ENCODE measurements around the gene GLRX. TPM values are rescaled to one million over a fixed set of nuclear protein-coding genes. Genes with fewer than 3 reads are reported as not detected.

Gene GLRX
- total RNA-seq, 1 donor from 2014 or later, result 63.3 TPM

DNA sequence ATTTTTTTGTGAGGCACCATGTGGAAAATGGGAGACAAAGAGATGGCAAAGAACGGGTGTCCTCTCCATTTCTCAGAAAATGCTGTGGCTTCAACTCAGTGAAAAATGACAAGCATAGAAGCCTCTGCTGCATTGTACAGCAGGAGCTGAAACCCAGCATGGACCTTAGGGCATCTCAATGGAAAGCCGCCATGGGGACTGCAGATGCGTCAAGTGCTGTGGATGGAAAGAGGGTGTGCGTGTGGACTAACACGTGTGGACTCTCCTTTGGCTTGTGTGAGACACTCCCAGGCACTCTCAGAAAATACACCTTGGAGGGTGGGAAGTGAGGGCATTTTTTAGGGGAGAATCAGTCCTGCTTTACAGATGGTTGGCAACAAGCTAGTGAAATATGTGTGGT, 2.2 kb upstream of the GLRX start:
- Histone ChIP-seq H3K9me3 (no peaks in the 10 kb centered on the region), H3K27ac (peak overlapping the region; percentile 90), H3K27me3 (no peaks in the 10 kb centered on the region), H3K4me1 (peaks cover 45% of the 10 kb centered on the region), H3K4me3 (no peak overlapping the region), H3K36me3 (no peaks in the 10 kb centered on the region)
- intact Hi-C loops (cut with DNase I), result no loop called here
- no peak for DNase-seq (ENCODE audit: extremely low spot score in 2 of 2)
- TF ChIP-seq, protein P1, sequence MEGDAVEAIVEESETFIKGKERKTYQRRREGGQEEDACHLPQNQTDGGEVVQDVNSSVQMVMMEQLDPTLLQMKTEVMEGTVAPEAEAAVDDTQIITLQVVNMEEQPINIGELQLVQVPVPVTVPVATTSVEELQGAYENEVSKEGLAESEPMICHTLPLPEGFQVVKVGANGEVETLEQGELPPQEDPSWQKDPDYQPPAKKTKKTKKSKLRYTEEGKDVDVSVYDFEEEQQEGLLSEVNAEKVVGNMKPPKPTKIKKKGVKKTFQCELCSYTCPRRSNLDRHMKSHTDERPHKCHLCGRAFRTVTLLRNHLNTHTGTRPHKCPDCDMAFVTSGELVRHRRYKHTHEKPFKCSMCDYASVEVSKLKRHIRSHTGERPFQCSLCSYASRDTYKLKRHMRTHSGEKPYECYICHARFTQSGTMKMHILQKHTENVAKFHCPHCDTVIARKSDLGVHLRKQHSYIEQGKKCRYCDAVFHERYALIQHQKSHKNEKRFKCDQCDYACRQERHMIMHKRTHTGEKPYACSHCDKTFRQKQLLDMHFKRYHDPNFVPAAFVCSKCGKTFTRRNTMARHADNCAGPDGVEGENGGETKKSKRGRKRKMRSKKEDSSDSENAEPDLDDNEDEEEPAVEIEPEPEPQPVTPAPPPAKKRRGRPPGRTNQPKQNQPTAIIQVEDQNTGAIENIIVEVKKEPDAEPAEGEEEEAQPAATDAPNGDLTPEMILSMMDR (IDR thresholded peaks at IDR 0.05), result no peak
- no peak for TF ChIP-seq POLR2AphosphoS5 (IDR thresholded peaks at IDR 0.05; ENCODE audit: insufficient read depth in 1 of 2, low read depth in 1 of 2)
- no peak for TF ChIP-seq POLR2A (IDR thresholded peaks at IDR 0.05)

DNA sequence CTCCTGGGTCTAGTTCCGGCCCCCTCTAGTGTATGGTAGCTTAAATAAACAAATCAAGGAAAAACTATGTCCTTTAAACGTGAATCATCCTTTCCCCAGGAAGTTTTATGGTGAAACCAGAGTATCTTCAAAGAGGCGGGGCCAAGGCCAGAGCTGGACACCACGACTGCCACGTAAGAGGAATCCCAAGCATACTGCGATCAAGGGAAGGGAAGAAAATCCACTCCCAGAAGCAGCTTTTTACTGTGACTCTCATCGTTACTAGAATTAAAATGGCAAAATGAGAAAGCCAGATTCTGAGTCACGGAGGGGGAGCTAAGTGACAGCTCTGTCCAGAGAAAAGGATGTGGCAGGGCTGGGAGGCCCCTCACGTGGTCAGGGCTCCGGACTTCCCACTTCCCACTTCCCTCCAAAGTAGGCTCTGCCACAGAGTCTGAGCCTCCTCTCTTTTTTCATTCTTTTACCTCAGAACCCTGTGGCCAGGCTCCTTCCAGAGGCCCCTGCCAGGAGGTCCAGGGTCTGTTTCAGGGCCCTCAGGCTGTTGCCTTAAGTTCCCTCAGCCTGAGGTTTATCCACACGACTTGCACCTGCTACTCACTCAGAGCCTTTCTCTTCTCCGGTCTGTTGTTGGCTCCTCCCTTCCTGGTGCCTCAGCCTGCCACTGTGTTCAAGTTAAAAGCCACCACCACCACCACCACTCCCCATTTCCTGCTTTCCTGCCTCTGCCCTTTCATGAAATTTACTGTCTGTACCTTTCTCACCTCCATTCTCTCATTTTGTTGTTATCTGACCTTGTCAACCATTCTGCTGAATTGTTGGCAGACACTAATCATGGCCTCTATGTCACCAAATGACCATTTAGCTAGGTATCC, 1.4 kb upstream of the GLRX start:
- peak overlapping the region; percentile 90 for H3K27ac ChIP-seq
- no peaks in the 10 kb centered on the region for H3K36me3 ChIP-seq
- H3K9me3 ChIP-seq, result no peaks in the 10 kb centered on the region
- no peaks in the 10 kb centered on the region for H3K27me3 ChIP-seq
- H3K4me1 ChIP-seq, result peaks cover 52% of the 10 kb centered on the region
- peak; percentile 53 to 74 for TF ChIP-seq POLR2AphosphoS5 (IDR thresholded peaks at IDR 0.05; ENCODE audit: insufficient read depth in 1 of 2, low read depth in 1 of 2)
- TF ChIP-seq, protein P1 (IDR thresholded peaks at IDR 0.05), result no peak
- no peak for TF ChIP-seq POLR2A (IDR thresholded peaks at IDR 0.05)
- H3K4me3 ChIP-seq, result peak overlapping the region; percentile 68 to 84
- no peak for DNase-seq (ENCODE audit: extremely low spot score in 2 of 2)
- intact Hi-C loops (cut with DNase I), result loop anchor here (2.0 kb wide), 1 partner anchor 19 kb away; no protein-coding TSS in a partner anchor

DNA sequence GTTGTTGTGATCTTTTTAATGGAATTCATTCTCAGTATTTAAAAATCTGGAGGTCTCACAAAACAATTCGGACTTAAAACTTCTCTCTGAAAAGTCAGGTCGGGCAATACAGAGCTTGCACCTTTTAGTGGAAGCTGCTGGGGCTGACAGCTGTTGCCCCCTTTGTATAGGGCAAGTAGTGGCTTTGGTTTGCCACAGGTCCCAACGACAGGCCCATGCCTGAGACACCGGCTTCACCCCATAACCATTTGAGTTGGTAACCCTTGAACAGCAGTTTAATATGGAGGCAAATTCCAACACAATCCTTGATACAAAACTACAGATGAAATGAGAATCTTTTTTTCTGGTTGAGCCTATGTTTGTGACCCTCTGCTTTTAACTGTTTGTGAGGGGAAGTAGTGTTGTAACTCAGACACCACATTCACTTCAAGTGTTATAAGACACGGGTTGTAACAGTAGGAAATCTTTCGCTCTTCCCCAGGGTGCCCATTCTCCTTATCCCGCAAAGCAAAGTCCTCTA, 752 bp upstream of the GLRX start:
- Histone ChIP-seq H3K36me3 (no peaks in the 10 kb centered on the region), H3K27me3 (no peaks in the 10 kb centered on the region), H3K9me3 (no peaks in the 10 kb centered on the region), H3K4me3 (peak overlapping the region; percentile 68 to 84), H3K4me1 (peaks cover 59% of the 10 kb centered on the region), H3K27ac (peak overlapping the region; percentile 90)
- TF ChIP-seq, protein P1 (IDR thresholded peaks at IDR 0.05), result no peak
- TF ChIP-seq POLR2A (IDR thresholded peaks at IDR 0.05) (peak in 1 of 2 donors; percentile 25), POLR2AphosphoS5 (IDR thresholded peaks at IDR 0.05; ENCODE audit: insufficient read depth in 1 of 2, low read depth in 1 of 2) (no peak)
- intact Hi-C loops (cut with DNase I), result loop anchor here (2.0 kb wide), 1 partner anchor 20 kb away; no protein-coding TSS in a partner anchor
- no peak for DNase-seq (ENCODE audit: extremely low spot score in 2 of 2)

DNA sequence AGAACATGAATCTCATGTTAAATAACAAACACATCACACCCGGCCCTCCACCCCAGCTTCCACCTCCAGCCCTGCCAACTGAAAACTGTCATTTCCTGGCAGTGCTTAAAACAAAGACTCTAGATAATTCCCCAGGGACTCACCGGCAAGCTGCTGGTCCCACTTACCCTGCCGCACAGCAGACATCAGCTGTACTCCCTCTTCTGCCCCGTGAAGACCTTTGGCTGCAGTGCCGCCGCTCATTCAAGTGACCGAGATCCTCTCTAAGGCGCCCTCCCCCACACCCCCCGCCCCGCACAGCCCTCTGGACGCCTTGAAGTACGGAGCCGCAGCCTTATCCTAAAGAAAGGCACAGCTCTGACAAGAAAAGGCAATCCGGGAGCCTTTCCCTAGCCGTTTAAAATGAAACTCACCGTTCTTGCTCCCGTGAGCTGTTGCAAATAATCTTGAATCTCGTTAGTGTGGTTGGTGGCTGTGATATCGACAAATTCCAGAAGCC, 434 bp downstream of the GLRX start:
- no peak for DNase-seq (ENCODE audit: extremely low spot score in 2 of 2)
- TF ChIP-seq POLR2A (IDR thresholded peaks at IDR 0.05) (no peak), POLR2AphosphoS5 (IDR thresholded peaks at IDR 0.05; ENCODE audit: insufficient read depth in 1 of 2, low read depth in 1 of 2) (no peak)
- TF ChIP-seq, protein P1 (IDR thresholded peaks at IDR 0.05), result no peak
- intact Hi-C loops (cut with DNase I), result loop anchor here (2.0 kb wide), 1 partner anchor 21 kb away; no protein-coding TSS in a partner anchor
- H3K4me3 ChIP-seq, result peak overlapping the region; percentile 68 to 84
- no peaks in the 10 kb centered on the region for H3K9me3 ChIP-seq
- no peaks in the 10 kb centered on the region for H3K27me3 ChIP-seq
- no peaks in the 10 kb centered on the region for H3K36me3 ChIP-seq
- peak overlapping the region; percentile 90 for H3K27ac ChIP-seq
- H3K4me1 ChIP-seq, result peaks cover 71% of the 10 kb centered on the region

Data from vagina (tissue), 2 donors.